HG03159 (cell line): ENCODE measurements around the gene EARS2.
"Not testable (repeated sequence)": the region's sequence is repeated elsewhere in the genome, so short reads cannot be mapped to it uniquely, and the experiment has no call there.

Experiments used
- ATAC-seq: cut with Tn5 transposase; IDR thresholded peaks from one replicate; pipeline ENCODE4 v1.9.1; 2021; ENCODE audit warnings: mild to moderate bottlenecking, moderate library complexity; ENCODE audit not compliant: unreplicated experiment

Gene EARS2

GRCh38 chr16:23485257-23485614 lies 71.9 kb downstream of the EARS2 start:
- no peak for ATAC-seq

DNA sequence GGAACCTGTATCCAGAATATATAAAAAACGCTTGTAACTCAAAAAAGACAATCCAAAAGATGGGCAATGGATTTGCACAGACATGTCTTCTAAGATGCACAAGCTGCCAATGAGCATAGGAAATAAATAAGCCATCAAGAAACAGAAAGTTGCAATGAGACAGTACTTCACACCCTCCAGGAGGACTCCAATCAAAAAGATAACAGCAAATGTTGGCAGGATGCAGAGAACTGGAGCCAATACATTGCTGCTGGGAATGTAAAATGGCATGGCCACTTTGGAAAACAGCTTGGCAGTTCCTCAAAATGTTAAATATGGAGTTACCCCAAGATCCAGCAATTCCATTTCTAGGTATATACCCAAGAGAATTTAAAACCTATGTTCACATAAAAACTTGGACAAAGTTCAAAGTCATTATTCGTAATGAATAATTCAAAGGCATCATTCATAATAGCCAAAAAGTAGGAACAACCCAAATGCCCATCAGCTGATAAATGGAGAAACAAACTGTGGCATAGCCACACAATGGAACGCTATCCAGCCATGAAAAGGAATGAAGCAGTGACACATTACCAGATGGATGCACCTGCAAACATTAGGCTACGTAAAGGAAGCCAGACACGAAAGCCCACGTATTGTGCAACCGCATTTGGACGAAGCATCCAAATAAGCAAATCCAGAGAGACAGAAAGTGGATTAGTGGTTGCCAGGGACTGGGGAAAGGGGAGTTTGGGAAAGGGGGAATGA lies 72.5 kb downstream of the EARS2 start:
- ATAC-seq = no peak

DNA sequence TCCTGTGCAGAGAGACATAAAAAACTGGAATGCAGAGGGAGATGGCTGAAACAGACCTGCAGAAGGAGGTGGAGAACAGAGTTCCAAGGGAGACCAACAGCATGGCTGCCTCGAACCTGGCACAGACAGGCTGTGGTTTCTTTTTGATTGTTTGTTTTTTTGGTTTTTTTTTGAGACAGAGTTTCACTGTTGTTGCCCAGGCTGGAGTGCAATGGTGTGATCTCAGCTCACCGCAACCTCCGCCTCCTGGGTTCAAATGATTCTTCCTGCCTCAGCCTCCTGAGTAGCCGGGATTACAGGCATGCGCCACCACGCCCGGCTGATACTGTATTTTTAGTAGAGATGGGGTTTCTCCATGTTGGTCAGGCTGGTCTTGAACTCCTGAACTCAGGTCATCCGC lies 73.7 kb downstream of the EARS2 start:
- ATAC-seq = not testable (repeated sequence)

- no peak for ATAC-seq
These were observed 74.4 kb downstream of the EARS2 start for GRCh38 chr16:23482778-23483177.

DNA sequence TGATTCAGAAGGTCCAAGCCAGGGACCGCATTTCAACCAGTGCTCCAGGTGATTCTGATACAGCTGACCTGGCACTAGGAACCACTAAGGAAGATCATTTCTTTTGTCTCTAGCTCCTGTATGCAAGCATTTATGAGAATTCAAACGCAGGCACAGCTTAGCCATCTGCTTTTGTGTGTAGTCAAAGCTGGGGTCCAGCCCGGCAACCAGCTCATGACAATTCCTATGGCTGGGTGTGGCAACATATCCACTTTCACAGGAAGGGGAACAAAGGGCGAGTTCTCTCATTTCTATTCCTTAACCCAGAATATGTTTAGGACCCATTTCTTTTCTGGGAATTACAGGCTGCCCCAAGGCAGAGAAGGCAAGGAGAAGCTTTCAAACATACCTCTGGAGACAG lies 76.9 kb downstream of the EARS2 start:
- ATAC-seq = no peak

DNA sequence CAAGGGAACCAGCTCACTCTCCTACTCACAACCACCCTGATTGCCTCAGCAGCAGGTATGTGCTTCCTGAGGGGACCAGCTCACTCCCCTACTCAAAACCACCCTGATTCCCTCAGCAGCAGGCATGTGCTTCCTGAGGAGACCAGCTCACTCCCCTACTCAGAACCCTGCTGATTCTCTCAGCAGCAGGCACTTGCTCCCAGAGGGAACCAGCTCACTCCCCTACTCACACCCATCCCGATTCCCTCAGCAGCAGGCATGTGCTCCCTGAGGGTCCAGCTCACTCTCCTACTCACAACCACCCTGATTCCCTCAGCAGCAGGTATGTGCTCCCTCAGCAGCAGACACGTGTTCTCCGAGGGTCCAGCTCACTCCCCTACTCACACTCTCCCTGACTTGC lies 78.0 kb downstream of the EARS2 start:
- no peak for ATAC-seq

DNA sequence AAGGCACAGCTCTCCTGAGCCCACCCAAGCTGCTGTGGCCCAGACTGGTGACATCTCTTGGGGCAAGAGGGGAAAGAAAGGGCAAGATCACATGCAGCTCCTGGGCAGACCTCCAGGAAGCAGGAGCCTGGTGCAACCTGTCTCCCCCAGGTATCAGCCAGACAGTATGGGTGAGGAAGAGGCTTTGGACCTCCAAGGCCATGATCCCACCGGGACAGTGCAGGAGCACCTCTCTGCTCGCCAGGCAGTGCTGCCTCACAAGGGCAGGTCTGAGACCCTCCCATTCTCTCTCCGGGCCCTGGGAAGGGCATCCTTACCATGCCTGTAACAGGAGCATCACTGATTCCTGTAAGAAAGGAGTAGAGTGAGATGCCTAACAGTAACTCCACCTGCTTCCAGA lies 78.6 kb downstream of the EARS2 start:
- no peak for ATAC-seq

DNA sequence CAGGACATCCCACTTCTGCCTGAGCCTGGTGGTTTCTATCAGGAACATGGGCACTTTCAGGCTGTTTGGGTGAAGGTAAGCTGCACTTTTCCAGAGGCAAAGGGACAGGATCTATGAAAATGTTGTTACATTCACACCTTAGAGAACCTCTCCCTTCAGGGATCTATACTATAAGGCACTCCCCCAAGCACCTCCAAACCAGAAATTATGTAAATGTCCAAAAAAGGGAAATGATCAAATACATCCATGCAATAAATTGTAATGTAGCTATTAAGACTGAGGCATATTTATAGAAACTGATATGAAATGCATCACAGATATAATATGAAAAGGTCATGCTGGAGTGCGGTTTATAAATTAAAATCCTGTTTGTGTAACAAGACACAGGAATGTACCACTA lies 80.9 kb downstream of the EARS2 start:
- no peak for ATAC-seq
